Thymus (tissue), 11 donors: ENCODE measurements around the gene SGK1. TPM values are rescaled to one million over a fixed set of nuclear protein-coding genes. Genes with fewer than 3 reads are reported as not detected.
"Not testable (repeated sequence)": the region's sequence is repeated elsewhere in the genome, so short reads cannot be mapped to it uniquely, and the experiment has no call there.

ENCODE experiments used
- DNase-seq, 9 donors: peaks; one replicate each; pipeline ENCODE4 v3.0.0-alpha.2; 2013; ENCODE audit warnings: low spot score in 9 of 9, low read depth in 6 of 9, missing footprints in 1 of 9
- H3K27ac ChIP-seq, 2 donors: one replicate each; pipeline ENCODE4 v1.5.1; 2013; ENCODE audit warnings: control low read depth in 1 of 2, low read depth in 1 of 2, low read length in 1 of 2, mild to moderate bottlenecking in 1 of 2, moderate library complexity in 1 of 2
- H3K27me3 ChIP-seq, 2 donors: one replicate each; pipeline ENCODE4 v1.5.1; 2013; ENCODE audit warnings: low read length in 1 of 2; ENCODE audit not compliant: control insufficient read depth in 2 of 2, insufficient read depth in 1 of 2
- H3K36me3 ChIP-seq, 2 donors: one replicate each; pipeline ENCODE4 v1.5.1; 2013; ENCODE audit warnings: low read length in 1 of 2, mild to moderate bottlenecking in 1 of 2, moderate library complexity in 1 of 2; ENCODE audit not compliant: control insufficient read depth in 2 of 2, insufficient read depth in 2 of 2
- H3K4me1 ChIP-seq, 2 donors: one replicate each; pipeline ENCODE4 v1.5.1; 2013; ENCODE audit warnings: low read length in 2 of 2; ENCODE audit not compliant: control insufficient read depth in 2 of 2, insufficient read depth in 2 of 2
- H3K4me3 ChIP-seq, 2 donors: one replicate each; pipeline ENCODE4 v1.5.1; 2013; ENCODE audit warnings: low read length in 2 of 2, control low read depth in 1 of 2, mild to moderate bottlenecking in 1 of 2
- H3K9me3 ChIP-seq, 2 donors: one replicate each; pipeline ENCODE4 v1.5.1; 2013; ENCODE audit warnings: low read length in 1 of 2, mild to moderate bottlenecking in 1 of 2; ENCODE audit not compliant: control insufficient read depth in 2 of 2, insufficient read depth in 1 of 2
- WGBS: extraction: QIAGEN DNeasy Blood & Tissue Kit; methylation state at CpG from one replicate; pipeline ENCODE4 v1.1.7; 2013; 5-methylcytosine and 5-hydroxymethylcytosine counted together
- polyA plus RNA-seq: library from polyadenylated mRNA; stranded (reverse); fragments of 200-250 nt; gene quantifications from one replicate; pipeline ENCODE4 v1.2.3, GENCODE V29; 2013
- total RNA-seq: library from RNA; stranded (reverse); fragments of 120-200 nt; gene quantifications from one replicate; pipeline ENCODE4 v1.2.4, GENCODE V29; 2013
- donor health status: healthy.

Gene SGK1
- total and polyA plus RNA-seq, 2 donors = 44.8 to 183 TPM

- no peak for DNase-seq
- H3K27me3 ChIP-seq = peaks cover 6 to 19% of the 10 kb centered on the region in 2 donors
- 93% methylated on average over 3 of the region's 3 CpGs for WGBS
- no peaks in the 10 kb centered on the region for H3K36me3 ChIP-seq
- H3K4me1 ChIP-seq = peaks cover 5 to 8% of the 10 kb centered on the region in 2 donors
- H3K27ac ChIP-seq = no peak overlapping the region
- peaks cover 0 to 1% of the 10 kb centered on the region in 2 donors for H3K9me3 ChIP-seq
- no peak overlapping the region for H3K4me3 ChIP-seq
Measured at GRCh38 chr6:134321246-134321645, 3.3 kb upstream of the SGK1 start.

GRCh38 chr6:134319686-134320085, 1.8 kb upstream of the SGK1 start:
- 98% methylated on average over 2 of the region's 2 CpGs for WGBS
- peaks cover 5 to 12% of the 10 kb centered on the region in 2 donors for H3K4me1 ChIP-seq
- H3K9me3 ChIP-seq, H3K4me3 ChIP-seq, H3K36me3 ChIP-seq, H3K27ac ChIP-seq, DNase-seq: not testable (repeated sequence)
- H3K27me3 ChIP-seq = peaks cover 6 to 22% of the 10 kb centered on the region in 2 donors

- WGBS = 100% methylated on average over 1 of the region's 1 CpG
- Histone ChIP-seq H3K9me3 (no peaks in the 10 kb centered on the region), H3K4me3 (no peak overlapping the region), H3K36me3 (no peaks in the 10 kb centered on the region), H3K4me1 (peaks cover 5 to 12% of the 10 kb centered on the region in 2 donors), H3K27ac (no peak overlapping the region), H3K27me3 (peaks cover 6 to 22% of the 10 kb centered on the region in 2 donors)
- no peak for DNase-seq
Measured at GRCh38 chr6:134318974-134319281, 1.0 kb upstream of the SGK1 start.

GRCh38 chr6:134318236-134318973, 493 bp upstream of the SGK1 start:
- H3K4me1 ChIP-seq = peaks cover 5 to 12% of the 10 kb centered on the region in 2 donors
- H3K36me3 ChIP-seq = no peaks in the 10 kb centered on the region
- DNase-seq = no peak
- 55% methylated on average over 8 of the region's 8 CpGs for WGBS
- H3K9me3 ChIP-seq = no peaks in the 10 kb centered on the region
- peaks cover 6 to 22% of the 10 kb centered on the region in 2 donors for H3K27me3 ChIP-seq
- no peak overlapping the region for H3K4me3 ChIP-seq
- no peak overlapping the region for H3K27ac ChIP-seq

GRCh38 chr6:134316733-134317431, 1.0 kb downstream of the SGK1 start:
- 72% methylated on average over 6 of the region's 6 CpGs for WGBS
- DNase-seq = no peak
- Histone ChIP-seq H3K4me1 (peaks cover 5 to 12% of the 10 kb centered on the region in 2 donors), H3K27ac (no peak overlapping the region), H3K9me3 (no peaks in the 10 kb centered on the region), H3K4me3 (peak overlapping the region; percentile 47 to 60), H3K27me3 (peaks cover 6 to 22% of the 10 kb centered on the region in 2 donors), H3K36me3 (no peaks in the 10 kb centered on the region)

GRCh38 chr6:134315974-134316441, 1.9 kb downstream of the SGK1 start:
- Histone ChIP-seq H3K36me3 (no peaks in the 10 kb centered on the region), H3K27ac (no peak overlapping the region), H3K4me3 (no peak overlapping the region), H3K9me3 (no peaks in the 10 kb centered on the region), H3K4me1 (peaks cover 5 to 12% of the 10 kb centered on the region in 2 donors), H3K27me3 (peaks cover 6 to 22% of the 10 kb centered on the region in 2 donors)
- DNase-seq = no peak
- 99% methylated on average over 2 of the region's 2 CpGs for WGBS

- no peak overlapping the region for H3K4me3 ChIP-seq
- H3K27ac ChIP-seq = no peak overlapping the region
- no peak for DNase-seq
- no peaks in the 10 kb centered on the region for H3K9me3 ChIP-seq
- H3K4me1 ChIP-seq = peaks cover 5 to 12% of the 10 kb centered on the region in 2 donors
- WGBS = 100% methylated on average over 1 of the region's 1 CpG
- H3K36me3 ChIP-seq = no peaks in the 10 kb centered on the region
- peaks cover 6 to 22% of the 10 kb centered on the region in 2 donors for H3K27me3 ChIP-seq
Measured at GRCh38 chr6:134315189-134315588, 2.7 kb downstream of the SGK1 start.

GRCh38 chr6:134314006-134314821, 3.7 kb downstream of the SGK1 start:
- Histone ChIP-seq H3K27ac (no peak overlapping the region), H3K27me3 (peaks cover 6 to 22% of the 10 kb centered on the region in 2 donors), H3K36me3 (no peaks in the 10 kb centered on the region), H3K4me1 (peaks cover 5 to 12% of the 10 kb centered on the region in 2 donors), H3K4me3 (no peak overlapping the region), H3K9me3 (peaks cover 0 to under 1% of the 10 kb centered on the region in 2 donors)
- no peak for DNase-seq
- 98% methylated on average over 4 of the region's 4 CpGs for WGBS
